HCT116 (cell line): ENCODE data around the gene APBB2.

Source experiments
- ATF3 ChIP-seq: IDR thresholded peaks from 2 replicates; pipeline ENCODE4 v1.6.1; 2012
- CTCF ChIP-seq, 3 experiments: fragments of 200-600 bp in 1 of 3; sonication (generic) in 1 of 3; IDR thresholded peaks in 2 of 3; conservative IDR thresholded peaks in 1 of 3; 2 replicates each; pipeline ENCODE4 v1.5.1; 2012 to 2017; ENCODE audit warnings: low read depth in 2 of 3, low read length in 2 of 3, antibody characterized with exemption in 1 of 3, borderline replicate concordance in 1 of 3, control low read depth in 1 of 3, mild to moderate bottlenecking in 1 of 3, mixed read lengths in 1 of 3, mixed run types in 1 of 3, moderate library complexity in 1 of 3; ENCODE audit not compliant: insufficient read depth in 1 of 3
- JUND ChIP-seq: IDR thresholded peaks from 2 replicates; pipeline ENCODE4 v1.6.1; 2012
- POLR2A ChIP-seq: IDR thresholded peaks from 2 replicates; pipeline ENCODE4 v1.7.0; 2011; ENCODE audit warnings: borderline replicate concordance; ENCODE audit not compliant: insufficient read depth, insufficient read length; ENCODE audit errors: extremely low read depth
- RAD21 ChIP-seq: IDR thresholded peaks from 2 replicates; pipeline ENCODE4 v1.6.1; 2012; ENCODE audit warnings: low read depth, mild to moderate bottlenecking
- REST ChIP-seq: IDR thresholded peaks from 2 replicates; pipeline ENCODE4 v1.6.1; 2012; ENCODE audit warnings: low read depth
- YY1 ChIP-seq: IDR thresholded peaks from 2 replicates; pipeline ENCODE4 v1.6.1; 2011; ENCODE audit warnings: low read length, low read depth, moderate library complexity, mild to moderate bottlenecking; ENCODE audit not compliant: insufficient replicate concordance; ENCODE audit errors: extremely low read depth
- ZBTB33 ChIP-seq: IDR thresholded peaks from 2 replicates; pipeline ENCODE4 v1.6.1; 2011; ENCODE audit warnings: mild to moderate bottlenecking, low read length, moderate library complexity; ENCODE audit not compliant: insufficient replicate concordance; ENCODE audit errors: extremely low read depth
- ZNF274 ChIP-seq: fragments of 200-500 bp; sonication (Bioruptor generic); IDR thresholded peaks from 2 replicates; pipeline ENCODE4 v1.6.1; 2014; ENCODE audit warnings: mild to moderate bottlenecking, low read depth, low read length, inconsistent platforms

- no peak for TF ChIP-seq CTCF (IDR thresholded peaks at IDR 0.05 in 2 of 3, conservative IDR thresholded peaks at IDR 0.05 in 1 of 3; ENCODE audit: borderline replicate concordance in 1 of 3, insufficient read depth in 1 of 3, low read depth in 2 of 3, low read length in 2 of 3)
- TF ChIP-seq JUND, result no peak
- no peak for TF ChIP-seq YY1
- no peak for TF ChIP-seq RAD21
- no peak for TF ChIP-seq POLR2A
- no peak for TF ChIP-seq REST
- TF ChIP-seq ZBTB33, result no peak
- TF ChIP-seq ATF3, result no peak
- no peak for TF ChIP-seq ZNF274
Observed at GRCh38 chr4:41232856-41233255, 18.5 kb upstream of the APBB2 start.
